WTC11 (cell line): ENCODE results near the gene PAIP2.
A peak's percentile ranks its signal among the peaks of the same experiment; 100 is the strongest.

Experiments
- ATF1 ChIP-seq: sonication (generic); formaldehyde crosslinking; IDR thresholded peaks from 2 replicates; pipeline ENCODE4 v1.8.1; 2023; ENCODE audit warnings: mild to moderate bottlenecking, moderate library complexity, missing genetic modification reagents
- ELF4 ChIP-seq: sonication (generic); formaldehyde crosslinking; IDR thresholded peaks from 2 replicates; pipeline ENCODE4 v1.8.1; 2022; ENCODE audit warnings: low read depth, mild to moderate bottlenecking, moderate library complexity, missing genetic modification reagents
- MYBL2 ChIP-seq: sonication (generic); formaldehyde crosslinking; IDR thresholded peaks from 2 replicates; pipeline ENCODE4 v1.8.1; 2023; ENCODE audit warnings: mild to moderate bottlenecking, moderate library complexity, missing genetic modification reagents
- SMAD3 ChIP-seq: sonication (generic); formaldehyde crosslinking; IDR thresholded peaks from 2 replicates; pipeline ENCODE4 v1.8.0; 2022; ENCODE audit warnings: missing genetic modification reagents, mild to moderate bottlenecking, borderline replicate concordance
- SMAD4 ChIP-seq: sonication (generic); formaldehyde crosslinking; IDR thresholded peaks from 2 replicates; pipeline ENCODE4 v1.8.0; 2022; ENCODE audit warnings: mild to moderate bottlenecking, missing genetic modification reagents
- TEAD1 ChIP-seq: sonication (generic); formaldehyde crosslinking; IDR thresholded peaks from 2 replicates; pipeline ENCODE4 v1.8.0; 2022; ENCODE audit warnings: mild to moderate bottlenecking, missing genetic modification reagents
- TF ChIP-seq, protein P1 (sequence below): sonication (generic); formaldehyde crosslinking; IDR thresholded peaks from 2 replicates; pipeline ENCODE4 v1.8.1; 2022; ENCODE audit warnings: mild to moderate bottlenecking, moderate library complexity, missing genetic modification reagents
- TF ChIP-seq, protein P2 (sequence below): fragments of 200-600 bp; IDR thresholded peaks from 2 replicates; pipeline ENCODE4 v1.8.0; 2022; ENCODE audit warnings: antibody characterized with exemption
- TF ChIP-seq, protein P3 (sequence below): sonication (generic); formaldehyde crosslinking; IDR thresholded peaks from 2 replicates; pipeline ENCODE4 v1.8.0; 2022; ENCODE audit warnings: mild to moderate bottlenecking, missing genetic modification reagents
- TF ChIP-seq, protein P4 (sequence below): sonication (generic); formaldehyde crosslinking; IDR thresholded peaks from 2 replicates; pipeline ENCODE4 v1.8.1; 2023; ENCODE audit warnings: mild to moderate bottlenecking, missing genetic modification reagents
- TF ChIP-seq, protein P5 (sequence below): sonication (generic); formaldehyde crosslinking; IDR thresholded peaks from 2 replicates; pipeline ENCODE4 v1.8.0; 2022; ENCODE audit warnings: mild to moderate bottlenecking, missing genetic modification reagents
- TF ChIP-seq, protein P6 (sequence below): sonication (generic); formaldehyde crosslinking; IDR thresholded peaks from 2 replicates; pipeline ENCODE4 v1.8.1; 2023; ENCODE audit warnings: mild to moderate bottlenecking, missing genetic modification reagents

DNA sequence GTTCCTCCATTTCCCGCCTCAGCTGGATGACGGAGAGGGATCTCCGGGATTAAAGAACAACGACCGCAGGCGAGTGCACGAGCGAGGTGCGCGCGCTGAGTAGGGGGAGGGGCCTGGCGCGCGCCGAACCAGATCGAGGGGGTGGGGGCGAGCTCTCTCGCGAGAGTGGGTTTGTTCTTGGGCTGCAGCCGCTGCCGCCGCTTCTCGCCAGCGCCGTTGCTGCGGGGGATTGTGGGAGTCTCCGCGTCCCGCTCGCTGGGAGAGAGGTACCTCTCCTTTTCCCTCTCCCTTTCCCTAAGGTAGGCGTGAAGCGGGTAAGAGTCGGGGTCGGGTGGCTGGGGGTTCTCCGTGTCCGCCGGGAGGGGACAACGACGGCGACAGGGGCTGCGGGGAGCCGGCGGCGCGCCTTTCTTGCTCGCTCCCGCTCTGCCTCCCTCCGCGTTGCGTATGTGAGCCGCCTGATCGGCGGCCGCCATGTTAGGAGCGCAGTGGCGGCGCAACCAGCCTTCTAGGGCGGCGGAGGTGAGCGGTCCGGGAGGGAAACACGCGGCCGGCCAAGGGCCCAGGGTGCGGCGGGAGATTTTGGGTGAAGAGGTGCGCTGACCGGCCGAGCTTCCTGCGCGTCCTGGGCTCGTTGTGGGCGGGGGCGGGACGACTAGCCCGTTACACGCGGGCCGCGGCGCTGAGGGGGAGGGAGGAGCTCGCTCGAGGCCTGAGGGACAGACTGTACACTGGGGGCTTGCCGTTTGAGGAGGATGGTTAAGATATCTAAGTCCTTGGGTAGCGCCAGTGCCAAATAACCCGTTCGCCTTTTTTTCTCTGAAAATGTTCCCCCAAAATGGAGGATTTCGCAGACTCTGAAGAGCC lies 47.9 kb upstream of the PAIP2 start, which contains the start of gene MATR3:
- TF ChIP-seq, protein P1, sequence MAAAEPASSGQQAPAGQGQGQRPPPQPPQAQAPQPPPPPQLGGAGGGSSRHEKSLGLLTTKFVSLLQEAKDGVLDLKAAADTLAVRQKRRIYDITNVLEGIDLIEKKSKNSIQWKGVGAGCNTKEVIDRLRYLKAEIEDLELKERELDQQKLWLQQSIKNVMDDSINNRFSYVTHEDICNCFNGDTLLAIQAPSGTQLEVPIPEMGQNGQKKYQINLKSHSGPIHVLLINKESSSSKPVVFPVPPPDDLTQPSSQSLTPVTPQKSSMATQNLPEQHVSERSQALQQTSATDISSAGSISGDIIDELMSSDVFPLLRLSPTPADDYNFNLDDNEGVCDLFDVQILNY (CRISPR knock-in tag), result peak; percentile 92
- TF ChIP-seq TEAD1, result peak; percentile 93
- TF ChIP-seq, protein P2, sequence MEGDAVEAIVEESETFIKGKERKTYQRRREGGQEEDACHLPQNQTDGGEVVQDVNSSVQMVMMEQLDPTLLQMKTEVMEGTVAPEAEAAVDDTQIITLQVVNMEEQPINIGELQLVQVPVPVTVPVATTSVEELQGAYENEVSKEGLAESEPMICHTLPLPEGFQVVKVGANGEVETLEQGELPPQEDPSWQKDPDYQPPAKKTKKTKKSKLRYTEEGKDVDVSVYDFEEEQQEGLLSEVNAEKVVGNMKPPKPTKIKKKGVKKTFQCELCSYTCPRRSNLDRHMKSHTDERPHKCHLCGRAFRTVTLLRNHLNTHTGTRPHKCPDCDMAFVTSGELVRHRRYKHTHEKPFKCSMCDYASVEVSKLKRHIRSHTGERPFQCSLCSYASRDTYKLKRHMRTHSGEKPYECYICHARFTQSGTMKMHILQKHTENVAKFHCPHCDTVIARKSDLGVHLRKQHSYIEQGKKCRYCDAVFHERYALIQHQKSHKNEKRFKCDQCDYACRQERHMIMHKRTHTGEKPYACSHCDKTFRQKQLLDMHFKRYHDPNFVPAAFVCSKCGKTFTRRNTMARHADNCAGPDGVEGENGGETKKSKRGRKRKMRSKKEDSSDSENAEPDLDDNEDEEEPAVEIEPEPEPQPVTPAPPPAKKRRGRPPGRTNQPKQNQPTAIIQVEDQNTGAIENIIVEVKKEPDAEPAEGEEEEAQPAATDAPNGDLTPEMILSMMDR, result no peak
- TF ChIP-seq, protein P3, sequence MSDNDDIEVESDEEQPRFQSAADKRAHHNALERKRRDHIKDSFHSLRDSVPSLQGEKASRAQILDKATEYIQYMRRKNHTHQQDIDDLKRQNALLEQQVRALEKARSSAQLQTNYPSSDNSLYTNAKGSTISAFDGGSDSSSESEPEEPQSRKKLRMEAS (CRISPR knock-in tag), result peak; percentile 84
- peak; percentile 57; the same call in 1 of the 2 replicates for TF ChIP-seq SMAD4 (CRISPR knock-in tag)
- no peak for TF ChIP-seq ELF4
- 0 out of 2 replicates have a peak, but pooled peaks have one; percentile 11 for TF ChIP-seq SMAD3
- TF ChIP-seq, protein P4, sequence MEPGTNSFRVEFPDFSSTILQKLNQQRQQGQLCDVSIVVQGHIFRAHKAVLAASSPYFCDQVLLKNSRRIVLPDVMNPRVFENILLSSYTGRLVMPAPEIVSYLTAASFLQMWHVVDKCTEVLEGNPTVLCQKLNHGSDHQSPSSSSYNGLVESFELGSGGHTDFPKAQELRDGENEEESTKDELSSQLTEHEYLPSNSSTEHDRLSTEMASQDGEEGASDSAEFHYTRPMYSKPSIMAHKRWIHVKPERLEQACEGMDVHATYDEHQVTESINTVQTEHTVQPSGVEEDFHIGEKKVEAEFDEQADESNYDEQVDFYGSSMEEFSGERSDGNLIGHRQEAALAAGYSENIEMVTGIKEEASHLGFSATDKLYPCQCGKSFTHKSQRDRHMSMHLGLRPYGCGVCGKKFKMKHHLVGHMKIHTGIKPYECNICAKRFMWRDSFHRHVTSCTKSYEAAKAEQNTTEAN (CRISPR knock-in tag), result no peak
- TF ChIP-seq, protein P5, sequence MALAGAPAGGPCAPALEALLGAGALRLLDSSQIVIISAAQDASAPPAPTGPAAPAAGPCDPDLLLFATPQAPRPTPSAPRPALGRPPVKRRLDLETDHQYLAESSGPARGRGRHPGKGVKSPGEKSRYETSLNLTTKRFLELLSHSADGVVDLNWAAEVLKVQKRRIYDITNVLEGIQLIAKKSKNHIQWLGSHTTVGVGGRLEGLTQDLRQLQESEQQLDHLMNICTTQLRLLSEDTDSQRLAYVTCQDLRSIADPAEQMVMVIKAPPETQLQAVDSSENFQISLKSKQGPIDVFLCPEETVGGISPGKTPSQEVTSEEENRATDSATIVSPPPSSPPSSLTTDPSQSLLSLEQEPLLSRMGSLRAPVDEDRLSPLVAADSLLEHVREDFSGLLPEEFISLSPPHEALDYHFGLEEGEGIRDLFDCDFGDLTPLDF, result 0 out of 2 replicates have a peak, but pooled peaks have one; percentile 65
- TF ChIP-seq MYBL2 (CRISPR knock-in tag), result peak; percentile 88; the same call in 1 of the 2 replicates
- TF ChIP-seq, protein P6, sequence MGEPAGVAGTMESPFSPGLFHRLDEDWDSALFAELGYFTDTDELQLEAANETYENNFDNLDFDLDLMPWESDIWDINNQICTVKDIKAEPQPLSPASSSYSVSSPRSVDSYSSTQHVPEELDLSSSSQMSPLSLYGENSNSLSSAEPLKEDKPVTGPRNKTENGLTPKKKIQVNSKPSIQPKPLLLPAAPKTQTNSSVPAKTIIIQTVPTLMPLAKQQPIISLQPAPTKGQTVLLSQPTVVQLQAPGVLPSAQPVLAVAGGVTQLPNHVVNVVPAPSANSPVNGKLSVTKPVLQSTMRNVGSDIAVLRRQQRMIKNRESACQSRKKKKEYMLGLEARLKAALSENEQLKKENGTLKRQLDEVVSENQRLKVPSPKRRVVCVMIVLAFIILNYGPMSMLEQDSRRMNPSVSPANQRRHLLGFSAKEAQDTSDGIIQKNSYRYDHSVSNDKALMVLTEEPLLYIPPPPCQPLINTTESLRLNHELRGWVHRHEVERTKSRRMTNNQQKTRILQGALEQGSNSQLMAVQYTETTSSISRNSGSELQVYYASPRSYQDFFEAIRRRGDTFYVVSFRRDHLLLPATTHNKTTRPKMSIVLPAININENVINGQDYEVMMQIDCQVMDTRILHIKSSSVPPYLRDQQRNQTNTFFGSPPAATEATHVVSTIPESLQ (CRISPR knock-in tag), result no peak
- peak; percentile 82; the same call in 1 of the 2 replicates for TF ChIP-seq ATF1
